Neural progenitor cell (in vitro differentiated cells): ENCODE data around the gene MYOZ3. TPM values are rescaled to one million over a fixed set of nuclear protein-coding genes. Genes with fewer than 3 reads are reported as not detected.

Experiments used
- DNase-seq: peaks from one replicate; pipeline ENCODE4 v3.0.0-alpha.2; 2016; ENCODE audit warnings: low spot score
- H2AFZ ChIP-seq: fragments of 200-600 bp; sonication (generic); replicated peaks from 2 replicates; pipeline ENCODE4 v1.6.1; 2016; ENCODE audit warnings: antibody characterized with exemption
- H3F3A ChIP-seq: fragments of 200-600 bp; sonication (generic); 2 replicates; pipeline ENCODE4 v1.6.1; 2016; ENCODE audit warnings: antibody characterized with exemption, low read depth
- H3K27ac ChIP-seq: fragments of 200-600 bp; sonication (generic); 2 replicates; pipeline ENCODE4 v1.5.1; 2016; ENCODE audit warnings: mild to moderate bottlenecking
- H3K27me3 ChIP-seq: fragments of 200-600 bp; sonication (generic); 2 replicates; pipeline ENCODE4 v1.6.1; 2016; ENCODE audit warnings: mild to moderate bottlenecking, moderate library complexity
- H3K36me3 ChIP-seq: fragments of 200-600 bp; sonication (generic); 2 replicates; pipeline ENCODE4 v1.5.1; 2016
- H3K4me1 ChIP-seq: fragments of 200-600 bp; sonication (generic); 2 replicates; pipeline ENCODE4 v1.6.1; 2016; ENCODE audit warnings: mixed run types
- H3K4me2 ChIP-seq: fragments of 200-600 bp; sonication (generic); 2 replicates; pipeline ENCODE4 v1.6.1; 2016
- H3K4me3 ChIP-seq: fragments of 200-600 bp; sonication (generic); 2 replicates; pipeline ENCODE4 v1.5.1; 2016
- H3K79me2 ChIP-seq: fragments of 200-600 bp; sonication (generic); 2 replicates; pipeline ENCODE4 v1.6.1; 2016; ENCODE audit warnings: low read depth
- H3K9ac ChIP-seq: fragments of 200-600 bp; sonication (generic); 2 replicates; pipeline ENCODE4 v1.6.1; 2016
- H3K9me3 ChIP-seq: fragments of 200-600 bp; sonication (generic); 2 replicates; pipeline ENCODE4 v1.5.1; 2016; ENCODE audit warnings: low read depth
- H4K20me1 ChIP-seq: fragments of 200-600 bp; sonication (generic); 2 replicates; pipeline ENCODE4 v1.6.1; 2016; ENCODE audit warnings: low read depth
- H3K27ac Mint-ChIP-seq: 3 replicates; pipeline ENCODE4 v1.8.0; 2021; ENCODE audit warnings: mixed read lengths
- H3K27me3 Mint-ChIP-seq: 2 replicates; pipeline ENCODE4 v1.8.0; 2022; ENCODE audit warnings: low read depth, mild to moderate bottlenecking, inconsistent platforms, moderate library complexity, mixed read lengths; ENCODE audit not compliant: insufficient read depth
- H3K36me3 Mint-ChIP-seq: 3 replicates; pipeline ENCODE4 v1.8.0; 2021; ENCODE audit warnings: mixed read lengths
- H3K4me1 Mint-ChIP-seq: 3 replicates; pipeline ENCODE4 v1.8.0; 2021; ENCODE audit warnings: mixed read lengths
- H3K4me3 Mint-ChIP-seq: 3 replicates; pipeline ENCODE4 v1.8.0; 2021; ENCODE audit warnings: mild to moderate bottlenecking, moderate library complexity, mixed read lengths
- H3K9me3 Mint-ChIP-seq: 3 replicates; pipeline ENCODE4 v1.8.0; 2020; ENCODE audit warnings: mixed read lengths
- EZH2 ChIP-seq: fragments of 200-600 bp; sonication (generic); IDR thresholded peaks from 2 replicates; pipeline ENCODE4 v1.6.1; 2017; ENCODE audit warnings: antibody characterized with exemption, mild to moderate bottlenecking, moderate library complexity
- EZH2phosphoT487 ChIP-seq: fragments of 200-600 bp; sonication (generic); IDR thresholded peaks from 2 replicates; pipeline ENCODE4 v1.6.1; 2017; ENCODE audit warnings: antibody characterized with exemption
- total RNA-seq: library from RNA; depleted of rRNA; stranded (reverse); fragments of >200 nt; gene quantifications from 2 replicates; pipeline ENCODE4 v1.2.3, GENCODE V29; 2015; ENCODE audit warnings: low replicate concordance
- TF ChIP-seq, protein P1 (sequence below): fragments of 200-600 bp; sonication (generic); IDR thresholded peaks from 2 replicates; pipeline ENCODE4 v1.5.1; 2017; ENCODE audit warnings: antibody characterized with exemption, mild to moderate bottlenecking

Gene MYOZ3
- total RNA-seq, 1 donor from 2014 or later = 0.90 TPM

DNA sequence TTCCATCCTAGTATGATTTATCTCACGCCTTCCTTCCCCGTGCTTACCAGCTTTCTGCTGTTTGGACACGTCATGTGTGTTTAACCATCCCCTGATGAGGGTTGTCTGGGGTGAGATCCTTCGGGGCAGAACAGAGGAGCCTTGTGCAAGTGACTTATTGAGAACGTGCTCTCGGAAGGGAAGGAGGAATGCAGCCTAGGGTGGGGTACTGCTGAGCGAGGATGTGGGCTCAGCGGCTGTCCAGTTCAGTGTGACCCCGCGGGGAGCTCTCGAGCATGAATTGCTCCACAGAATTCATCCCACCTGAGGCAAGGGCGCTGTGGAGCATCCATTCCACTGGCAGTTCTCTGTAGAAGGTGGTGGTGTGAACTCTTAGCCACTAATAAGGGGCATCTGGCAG is 4.0 kb downstream of the MYOZ3 start:
- Histone ChIP-seq H3K27ac (no peak overlapping the region), H3K9ac (no peak overlapping the region), H3K4me1 (peaks cover 16% of the 10 kb centered on the region), H3K36me3 (no peaks in the 10 kb centered on the region), H3K79me2 (no peaks in the 10 kb centered on the region), H3K9me3 (no peaks in the 10 kb centered on the region), H3F3A (peaks cover 10% of the 10 kb centered on the region), H3K27me3 (peaks cover under 1% of the 10 kb centered on the region), H4K20me1 (no peaks in the 10 kb centered on the region), H3K4me3 (no peak overlapping the region), H2AFZ (no peak overlapping the region), H3K4me2 (no peak overlapping the region)
- H3K4me1 Mint-ChIP-seq = peaks cover 8% of the 10 kb centered on the region
- peaks cover 2% of the 10 kb centered on the region for H3K9me3 Mint-ChIP-seq
- peaks cover 2% of the 10 kb centered on the region for H3K27me3 Mint-ChIP-seq
- H3K36me3 Mint-ChIP-seq = no peaks in the 10 kb centered on the region
- no peak overlapping the region for H3K4me3 Mint-ChIP-seq
- TF ChIP-seq, protein P1, sequence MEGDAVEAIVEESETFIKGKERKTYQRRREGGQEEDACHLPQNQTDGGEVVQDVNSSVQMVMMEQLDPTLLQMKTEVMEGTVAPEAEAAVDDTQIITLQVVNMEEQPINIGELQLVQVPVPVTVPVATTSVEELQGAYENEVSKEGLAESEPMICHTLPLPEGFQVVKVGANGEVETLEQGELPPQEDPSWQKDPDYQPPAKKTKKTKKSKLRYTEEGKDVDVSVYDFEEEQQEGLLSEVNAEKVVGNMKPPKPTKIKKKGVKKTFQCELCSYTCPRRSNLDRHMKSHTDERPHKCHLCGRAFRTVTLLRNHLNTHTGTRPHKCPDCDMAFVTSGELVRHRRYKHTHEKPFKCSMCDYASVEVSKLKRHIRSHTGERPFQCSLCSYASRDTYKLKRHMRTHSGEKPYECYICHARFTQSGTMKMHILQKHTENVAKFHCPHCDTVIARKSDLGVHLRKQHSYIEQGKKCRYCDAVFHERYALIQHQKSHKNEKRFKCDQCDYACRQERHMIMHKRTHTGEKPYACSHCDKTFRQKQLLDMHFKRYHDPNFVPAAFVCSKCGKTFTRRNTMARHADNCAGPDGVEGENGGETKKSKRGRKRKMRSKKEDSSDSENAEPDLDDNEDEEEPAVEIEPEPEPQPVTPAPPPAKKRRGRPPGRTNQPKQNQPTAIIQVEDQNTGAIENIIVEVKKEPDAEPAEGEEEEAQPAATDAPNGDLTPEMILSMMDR = no peak
- TF ChIP-seq EZH2phosphoT487 (no peak), EZH2 (no peak)
- H3K27ac Mint-ChIP-seq = no peak overlapping the region
- DNase-seq = no peak

DNA sequence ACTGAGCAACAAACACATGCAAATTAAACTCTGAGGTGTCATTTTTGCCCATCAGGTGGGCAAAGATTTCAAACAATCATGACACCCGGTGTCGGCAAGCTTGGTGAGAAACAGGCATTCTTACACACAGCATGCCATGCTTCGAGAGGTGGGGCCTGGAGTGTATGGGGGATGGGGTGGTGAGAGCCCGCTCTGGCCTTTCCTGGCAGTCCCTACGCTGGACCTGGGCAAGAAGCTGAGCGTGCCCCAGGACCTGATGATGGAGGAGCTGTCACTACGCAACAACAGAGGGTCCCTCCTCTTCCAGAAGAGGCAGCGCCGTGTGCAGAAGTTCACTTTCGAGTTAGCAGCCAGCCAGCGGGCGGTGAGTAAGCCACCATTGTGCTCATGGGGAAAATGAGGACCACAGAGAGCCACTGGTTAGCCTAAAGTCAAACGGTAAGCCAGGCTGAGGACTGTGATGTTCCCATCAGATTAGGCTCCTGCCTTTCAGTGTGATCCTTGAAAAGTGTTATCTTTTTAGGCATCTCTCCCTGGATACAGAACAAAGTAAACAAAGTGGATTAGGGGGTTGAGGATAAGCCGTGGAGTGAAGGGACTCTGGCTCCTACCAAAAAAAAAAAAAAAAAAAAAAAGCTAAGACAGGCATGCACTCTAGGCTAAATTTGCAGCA is 9.4 kb downstream of the MYOZ3 start:
- H3K79me2 ChIP-seq = no peaks in the 10 kb centered on the region
- Mint-ChIP-seq H3K9me3 (peaks cover 2% of the 10 kb centered on the region), H3K4me3 (peak overlapping the region; percentile 82), H3K27ac (no peak overlapping the region), H3K27me3 (peaks cover 21% of the 10 kb centered on the region), H3K4me1 (peaks cover 13% of the 10 kb centered on the region), H3K36me3 (no peaks in the 10 kb centered on the region)
- no peaks in the 10 kb centered on the region for H3K36me3 ChIP-seq
- H3K4me2 ChIP-seq = peak overlapping the region; percentile 29
- H3K9ac ChIP-seq = no peak overlapping the region
- TF ChIP-seq, protein P1 = no peak
- no peak for TF ChIP-seq EZH2
- no peak for TF ChIP-seq EZH2phosphoT487
- no peak overlapping the region for H2AFZ ChIP-seq
- H3K4me1 ChIP-seq = peaks cover 5% of the 10 kb centered on the region
- no peaks in the 10 kb centered on the region for H3K9me3 ChIP-seq
- peaks cover 33% of the 10 kb centered on the region for H3K27me3 ChIP-seq
- H4K20me1 ChIP-seq = no peaks in the 10 kb centered on the region
- no peak overlapping the region for H3K27ac ChIP-seq
- H3K4me3 ChIP-seq = no peak overlapping the region
- peak; percentile 50 for DNase-seq
- peaks cover 16% of the 10 kb centered on the region for H3F3A ChIP-seq

DNA sequence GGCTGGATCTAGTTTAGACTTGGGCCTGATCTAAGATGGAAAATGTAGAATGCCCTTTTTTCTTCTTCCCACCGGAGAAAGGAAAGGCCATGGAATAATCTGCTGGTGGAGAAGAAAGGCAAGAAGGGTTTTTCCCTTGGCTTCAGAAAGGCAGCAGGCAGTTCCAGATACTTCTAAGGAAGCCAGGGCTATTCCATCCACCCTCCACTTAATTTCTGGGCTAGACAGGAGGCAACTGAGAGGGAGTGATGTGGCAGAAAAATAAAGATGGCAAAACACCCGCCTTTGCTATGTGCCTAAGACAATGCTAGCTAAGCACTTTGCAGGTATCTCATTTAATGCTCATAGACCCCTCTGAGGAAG is 9.9 kb downstream of the MYOZ3 start:
- H3K4me2 ChIP-seq = peak overlapping the region; percentile 98
- H3K27ac Mint-ChIP-seq = no peak overlapping the region

More for the DNA sequence above, 9.9 kb downstream of the MYOZ3 start:
- peaks cover 16% of the 10 kb centered on the region for H3F3A ChIP-seq
- TF ChIP-seq EZH2phosphoT487 = no peak
- TF ChIP-seq, protein P1 = no peak
- no peak for TF ChIP-seq EZH2
- H3K27me3 Mint-ChIP-seq = peaks cover 21% of the 10 kb centered on the region
- no peaks in the 10 kb centered on the region for H3K79me2 ChIP-seq
- peaks cover 2% of the 10 kb centered on the region for H3K9me3 Mint-ChIP-seq
- no peak overlapping the region for H2AFZ ChIP-seq
- H3K4me1 ChIP-seq = peaks cover 5% of the 10 kb centered on the region
- no peak for DNase-seq
- no peaks in the 10 kb centered on the region for H4K20me1 ChIP-seq
- no peak overlapping the region for H3K27ac ChIP-seq
- H3K4me1 Mint-ChIP-seq = peaks cover 13% of the 10 kb centered on the region
- H3K9ac ChIP-seq = no peak overlapping the region
- no peaks in the 10 kb centered on the region for H3K9me3 ChIP-seq
- H3K36me3 Mint-ChIP-seq = no peaks in the 10 kb centered on the region
- H3K27me3 ChIP-seq = peaks cover 33% of the 10 kb centered on the region
- H3K4me3 ChIP-seq = peak overlapping the region; percentile 60
- H3K36me3 ChIP-seq = no peaks in the 10 kb centered on the region
- H3K4me3 Mint-ChIP-seq = peak overlapping the region; percentile 82
